IMR-90 (cell line): ENCODE measurements around the gene UCP3. TPM values are rescaled to one million over a fixed set of nuclear protein-coding genes. Genes with fewer than 3 reads are reported as not detected.

Experiments used
- ATAC-seq: fragments of 200-7000 bp; cut with Tn5 transposase; 2 replicates; pipeline ENCODE4 v1.9.1; 2020; ENCODE audit warnings: low read depth, mild to moderate bottlenecking, moderate library complexity
- BruUV-seq: library from RNA; stranded (reverse); fragments of 400-500 nt; replicated peaks from 2 replicates; lab custom pipeline; 2021; lab: Mats Ljungman, UMichigan
- CTCF ChIA-PET: fragments of 300-600 bp; formaldehyde crosslinking; extraction: SDS; loops from one replicate; lab custom pipeline; 2021; ENCODE audit warnings: antibody characterized with exemption; lab: Yijun Ruan, JAX
- POLR2A ChIA-PET: fragments of 300-600 bp; sonication (Branson Sonifier 250); formaldehyde crosslinking; loops from one replicate; lab custom pipeline; 2022; ENCODE audit warnings: antibody characterized with exemption; ENCODE audit not compliant: unreplicated experiment; lab: Charles Lee
- DNase-seq: peaks from one replicate; pipeline ENCODE4 v3.0.0; 2013
- H2AFZ ChIP-seq: replicated peaks from 2 replicates; pipeline ENCODE3; 2013; ENCODE audit warnings: low read length, mild to moderate bottlenecking; ENCODE audit not compliant: poor library complexity
- H2AK5ac ChIP-seq: 2 replicates; pipeline ENCODE4 v1.6.1; 2013; ENCODE audit warnings: low read depth, low read length, inconsistent platforms
- H2AK9ac ChIP-seq: replicated peaks from 2 replicates; pipeline ENCODE3; 2013; ENCODE audit warnings: mild to moderate bottlenecking, low read depth, low read length, moderate library complexity; ENCODE audit not compliant: poor library complexity
- H2BK120ac ChIP-seq: 2 replicates; pipeline ENCODE4 v1.6.1; 2013; ENCODE audit warnings: low read depth, low read length, inconsistent platforms
- H2BK15ac ChIP-seq: 3 replicates; pipeline ENCODE4 v1.6.1; 2013; ENCODE audit warnings: low read depth, low read length, inconsistent platforms
- H2BK20ac ChIP-seq: 2 replicates; pipeline ENCODE4 v1.6.1; 2013; ENCODE audit warnings: low read depth, mild to moderate bottlenecking, inconsistent platforms, low read length, moderate library complexity
- H2BK5ac ChIP-seq: 2 replicates; pipeline ENCODE4 v1.6.1; 2013; ENCODE audit warnings: mild to moderate bottlenecking, low read depth, low read length, inconsistent platforms; ENCODE audit not compliant: poor library complexity, severe bottlenecking
- H3K14ac ChIP-seq: replicated peaks from 2 replicates; pipeline ENCODE4 v1.6.1; 2013; ENCODE audit warnings: low read depth, low read length, inconsistent platforms
- H3K18ac ChIP-seq: 2 replicates; pipeline ENCODE4 v1.6.1; 2013; ENCODE audit warnings: low read depth, low read length, control low read depth
- H3K23ac ChIP-seq: 2 replicates; pipeline ENCODE4 v1.6.1; 2013; ENCODE audit warnings: low read depth, low read length, inconsistent platforms
- H3K27ac ChIP-seq: 2 replicates; pipeline ENCODE4 v1.5.1; 2013; ENCODE audit warnings: mild to moderate bottlenecking, control low read depth, low read length; ENCODE audit not compliant: insufficient read depth
- H3K27me3 ChIP-seq: 2 replicates; pipeline ENCODE4 v1.6.1; 2013; ENCODE audit warnings: low read length; ENCODE audit not compliant: control insufficient read depth, insufficient read depth
- H3K36me3 ChIP-seq: 2 replicates; pipeline ENCODE4 v1.6.1; 2013; ENCODE audit warnings: low read length, mixed read lengths; ENCODE audit not compliant: control insufficient read depth, insufficient read depth
- H3K4ac ChIP-seq: 2 replicates; pipeline ENCODE4 v1.6.1; 2013; ENCODE audit warnings: low read depth, low read length, inconsistent platforms
- H3K4me1 ChIP-seq: 2 replicates; pipeline ENCODE4 v1.6.1; 2013; ENCODE audit warnings: low read length, mixed read lengths; ENCODE audit not compliant: control insufficient read depth, insufficient read depth
- H3K4me2 ChIP-seq: 2 replicates; pipeline ENCODE4 v1.6.1; 2013; ENCODE audit warnings: low read depth, mild to moderate bottlenecking, control low read depth, low read length, moderate library complexity
- H3K4me3 ChIP-seq: 2 replicates; pipeline ENCODE4 v1.5.1; 2013; ENCODE audit warnings: low read depth, mild to moderate bottlenecking, control low read depth, low read length, moderate library complexity; ENCODE audit not compliant: insufficient read depth
- H3K56ac ChIP-seq: 2 replicates; pipeline ENCODE4 v1.6.1; 2013; ENCODE audit warnings: low read length, inconsistent platforms; ENCODE audit not compliant: insufficient read depth; ENCODE audit errors: extremely low read depth
- H3K79me1 ChIP-seq, 2 experiments: 2 replicates each; pipeline ENCODE4 v1.6.1; 2013; ENCODE audit warnings: low read length in 2 of 2, inconsistent platforms in 1 of 2, low read depth in 1 of 2
- H3K9ac ChIP-seq: 2 replicates; pipeline ENCODE4 v1.6.1; 2013; ENCODE audit warnings: low read depth, low read length, control low read depth
- H3K9me1 ChIP-seq: 2 replicates; pipeline ENCODE4 v1.6.1; 2013; ENCODE audit warnings: low read length, inconsistent platforms; ENCODE audit not compliant: insufficient read depth
- H3K9me3 ChIP-seq: 2 replicates; pipeline ENCODE4 v1.6.1; 2013; ENCODE audit warnings: low read length; ENCODE audit not compliant: control insufficient read depth, insufficient read depth
- H4K20me1 ChIP-seq: 2 replicates; pipeline ENCODE4 v1.6.1; 2013; ENCODE audit warnings: low read length, inconsistent platforms; ENCODE audit not compliant: insufficient read depth
- H4K5ac ChIP-seq: 2 replicates; pipeline ENCODE4 v1.6.1; 2013; ENCODE audit warnings: mild to moderate bottlenecking, low read depth, low read length, control low read depth
- H4K8ac ChIP-seq, 2 experiments: 2 replicates each; pipeline ENCODE4 v1.6.1; 2013; ENCODE audit warnings: low read depth in 2 of 2, low read length in 2 of 2, control low read depth in 1 of 2, inconsistent platforms in 1 of 2
- H4K91ac ChIP-seq: 2 replicates; pipeline ENCODE4 v1.6.1; 2013; ENCODE audit warnings: low read depth, low read length, inconsistent platforms; ENCODE audit not compliant: insufficient read depth
- CHD1 ChIP-seq: IDR thresholded peaks from 2 replicates; pipeline ENCODE4 v1.6.1; 2012; ENCODE audit warnings: low read depth, low read length, improper control_type of control experiment
- FOS ChIP-seq: fragments of 150-350 bp; IDR thresholded peaks from 2 replicates; pipeline ENCODE4 v1.6.1; 2016; ENCODE audit warnings: low read depth, low read length
- MXI1 ChIP-seq: IDR thresholded peaks from 2 replicates; pipeline ENCODE4 v1.6.1; 2012; ENCODE audit warnings: low read depth, mild to moderate bottlenecking, low read length, moderate library complexity, borderline replicate concordance
- NFE2L2 ChIP-seq: fragments of 150-350 bp; IDR thresholded peaks from 2 replicates; pipeline ENCODE4 v1.6.1; 2016; ENCODE audit warnings: low read depth, mild to moderate bottlenecking, low read length
- RFX5 ChIP-seq: IDR thresholded peaks from 2 replicates; pipeline ENCODE4 v1.8.0; 2012; ENCODE audit warnings: low read depth, mild to moderate bottlenecking, low read length, moderate library complexity
- WGBS, 2 experiments: methylation state at CpG; one replicate each; pipeline versions ENCODE4 v1.1.5 to v1.1.7; 2013; ENCODE audit warnings: missing lambda C conversion rate in 2 of 2; ENCODE audit not compliant: insufficient read length in 1 of 2; ENCODE audit errors: extremely low coverage in 2 of 2; 5-methylcytosine and 5-hydroxymethylcytosine counted together
- dilution Hi-C: fragments of 300-500 bp; cut with HindIII; formaldehyde crosslinking; loops from one replicate; pipeline ENCODE4 v1.14.3; 2018; ENCODE audit warnings: low sequenced_read_pairs; ENCODE audit not compliant: unreplicated experiment
- in situ Hi-C: fragments of 300-500 bp; cut with MboI; formaldehyde crosslinking; loops from 3 replicates; pipeline ENCODE4 v1.14.3; 2019; ENCODE audit warnings: low sequenced_read_pairs, inconsistent platforms, mixed read lengths
- intact Hi-C: fragments of 100-400 bp; cut with micrococcal nuclease; formaldehyde crosslinking; loops from 2 replicates; pipeline ENCODE4 v1.10.0; 2022
- polyA plus RNA-seq, 3 experiments: library from polyadenylated mRNA; depleted of rRNA; stranded (reverse); fragments of >200 nt; gene quantifications; 2 replicates each; pipeline ENCODE4 v1.2.3, GENCODE V29; 2012; ENCODE audit warnings: low replicate concordance in 1 of 3
- total RNA-seq: library from RNA; depleted of rRNA; stranded (reverse); fragments of >200 nt; gene quantifications from 2 replicates; pipeline ENCODE4 v1.2.3, GENCODE V29; 2012

Gene UCP3
- total and polyA plus RNA-seq, 2 of the 4 experiments (the other 2 are of a cell fraction) = under 0.01 to 0.80 TPM

DNA sequence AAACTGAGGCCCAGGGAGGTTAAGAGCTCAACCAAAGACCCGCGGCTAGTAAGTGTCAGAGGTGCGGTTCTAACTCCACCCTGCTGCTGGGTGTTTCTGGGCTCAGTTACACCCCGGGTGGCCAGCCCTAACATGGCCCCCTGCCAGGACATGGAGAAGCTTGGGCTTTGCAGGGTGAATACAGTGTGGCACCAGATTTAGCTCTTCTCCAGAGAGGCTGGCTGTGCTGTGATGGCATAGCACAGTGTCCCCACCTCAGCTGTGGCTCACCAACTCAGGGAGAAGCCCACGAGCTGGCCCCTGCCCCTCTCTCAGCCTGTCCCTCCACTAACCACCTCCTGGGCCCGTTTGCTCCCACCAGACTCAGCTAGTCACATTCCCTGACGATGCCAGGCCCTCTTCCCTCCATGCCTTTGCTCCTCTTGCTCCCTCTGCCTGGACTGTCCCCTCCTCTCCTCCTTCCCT is 7.0 kb downstream of the UCP3 start:
- H3K56ac ChIP-seq = no peak overlapping the region
- H3K4me1 ChIP-seq = no peaks in the 10 kb centered on the region
- H4K8ac ChIP-seq = no peak overlapping the region
- in situ Hi-C loops (no loop called here), intact Hi-C loops (no loop called here), dilution Hi-C loops (no loop called here)
- H4K20me1 ChIP-seq = no peaks in the 10 kb centered on the region
- no peak overlapping the region for H3K9ac ChIP-seq
- peak overlapping the region; percentile 21 for H2AK9ac ChIP-seq
- 79% methylated on average over 6 of the region's 7 CpGs; no CpG with 5 or more reads in 1 of the 2 experiments for WGBS, 2 experiments
- H2AK5ac ChIP-seq = no peak overlapping the region
- H2BK120ac ChIP-seq = no peak overlapping the region
- H2BK5ac ChIP-seq = no peak overlapping the region
- H3K4me2 ChIP-seq = no peak overlapping the region
- H3K4ac ChIP-seq = no peak overlapping the region
- no peak overlapping the region for H2BK20ac ChIP-seq
- POLR2A ChIA-PET = no interaction called here
- no peak overlapping the region for H2AFZ ChIP-seq
- CTCF ChIA-PET = no interaction called here
- H3K4me3 ChIP-seq = no peak overlapping the region
- no peak for TF ChIP-seq RFX5
- TF ChIP-seq NFE2L2 = no peak
- no peak for TF ChIP-seq FOS
- TF ChIP-seq CHD1 = no peak
- TF ChIP-seq MXI1 = no peak
- H3K79me1 ChIP-seq = no peaks in the 10 kb centered on the region
- no peak overlapping the region for H3K14ac ChIP-seq
- H3K27ac ChIP-seq = no peak overlapping the region
- no peak for ATAC-seq
- H3K27me3 ChIP-seq = no peaks in the 10 kb centered on the region
- no peaks in the 10 kb centered on the region for H3K9me3 ChIP-seq
- H3K18ac ChIP-seq = no peak overlapping the region
- 0 out of 2 replicates have a peak, but pooled peaks cover 4% of the 10 kb centered on the region for H3K9me1 ChIP-seq
- no TSS peak for BruUV-seq
- H4K5ac ChIP-seq = no peak overlapping the region
- H3K23ac ChIP-seq = no peak overlapping the region
- peaks cover 3% of the 10 kb centered on the region for H3K36me3 ChIP-seq
- H4K91ac ChIP-seq = no peak overlapping the region
- no peak for DNase-seq
- no peak overlapping the region for H2BK15ac ChIP-seq
